T-helper 1 cell (primary cell): Measurements from ENCODE around the gene MAPK1.
"Not testable (repeated sequence)": the region's sequence is repeated elsewhere in the genome, so short reads cannot be mapped to it uniquely, and the experiment has no call there.

Experiments
- DNase-seq, 5 donors: peaks; one replicate each; pipeline ENCODE4 v3.0.0-alpha.2; 2012 to 2020

The MAPK1 gene

GRCh38 chr22:21818487-21819182 is 48.8 kb downstream of the MAPK1 start:
- DNase-seq, result no peak

DNA sequence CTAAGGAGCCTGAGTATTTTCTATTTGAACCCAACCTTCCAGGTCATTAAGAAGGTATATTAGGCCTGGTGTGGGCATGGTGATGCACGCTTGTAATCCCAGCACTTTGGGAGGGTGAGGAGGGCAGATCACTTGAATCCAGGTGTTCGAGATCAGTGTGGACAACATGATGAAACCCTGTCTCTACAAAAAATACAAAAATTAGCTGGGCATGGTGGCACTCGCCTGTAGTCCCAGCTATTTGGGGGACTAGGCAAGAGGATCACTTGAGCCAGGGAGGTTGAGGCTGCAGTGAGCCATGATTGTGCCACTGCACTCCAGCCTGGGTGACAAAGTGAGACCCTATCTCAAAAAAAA is 50.0 kb downstream of the MAPK1 start:
- DNase-seq, result not testable (repeated sequence)

DNA sequence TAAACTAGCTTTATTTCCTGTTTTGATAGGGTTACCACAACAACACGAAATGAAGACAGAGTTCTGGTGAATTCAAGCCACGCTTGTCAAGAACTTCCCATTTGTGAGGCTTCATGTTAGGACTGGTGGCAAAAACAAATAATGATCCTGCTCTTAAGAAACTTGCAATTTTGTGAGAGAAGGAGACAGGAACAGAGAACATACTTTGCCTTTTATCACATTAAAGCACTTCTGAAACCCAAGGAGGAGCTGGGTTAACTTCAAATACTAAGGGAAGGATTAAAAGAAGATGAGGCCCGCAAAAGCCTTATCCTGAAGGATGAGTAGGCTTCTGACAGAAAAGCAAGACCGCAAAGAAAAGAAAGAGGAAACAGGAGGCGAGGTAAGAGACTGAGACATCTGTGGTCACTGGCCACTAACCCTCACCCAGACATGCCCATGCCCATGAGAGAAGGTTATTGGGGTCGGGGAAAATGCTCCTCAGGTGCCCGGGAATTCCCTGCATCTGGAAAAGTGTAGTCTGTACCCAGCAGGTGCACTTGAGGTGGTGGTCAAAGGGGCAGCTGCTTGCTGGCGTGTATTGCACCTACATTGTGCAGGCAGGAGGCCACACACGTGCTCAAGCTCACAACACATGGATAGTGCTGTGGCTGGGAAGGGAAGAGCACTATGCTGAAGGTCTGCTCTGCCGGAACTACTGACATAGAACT is 50.5 kb downstream of the MAPK1 start:
- DNase-seq, result peak in 3 of 5 donors; percentile 9 to 74 (median 29)

- no peak for DNase-seq
Measured at GRCh38 chr22:21816472-21816786, 51.0 kb downstream of the MAPK1 start.

GRCh38 chr22:21815958-21816357 is 51.5 kb downstream of the MAPK1 start:
- DNase-seq, result no peak

GRCh38 chr22:21815357-21815756 is 52.1 kb downstream of the MAPK1 start:
- DNase-seq, result no peak

DNA sequence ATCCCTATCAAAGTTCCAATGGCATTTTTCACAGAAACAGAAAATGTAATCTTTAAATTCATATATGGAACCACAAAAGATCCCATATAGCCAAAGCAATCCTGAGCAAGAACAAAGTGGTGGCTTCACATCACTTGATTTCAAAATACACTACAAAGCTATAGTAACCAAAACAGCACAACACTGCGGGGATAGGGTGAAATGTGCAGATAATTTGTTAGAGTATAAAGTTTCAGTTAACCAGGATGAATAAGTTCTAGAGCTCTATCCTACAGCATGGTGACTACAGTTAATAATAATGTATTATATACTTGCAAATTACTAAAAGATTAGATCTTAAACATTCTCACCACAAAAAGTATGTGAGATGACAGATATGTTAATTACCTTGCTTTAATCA is 55.5 kb downstream of the MAPK1 start:
- no peak for DNase-seq

DNA sequence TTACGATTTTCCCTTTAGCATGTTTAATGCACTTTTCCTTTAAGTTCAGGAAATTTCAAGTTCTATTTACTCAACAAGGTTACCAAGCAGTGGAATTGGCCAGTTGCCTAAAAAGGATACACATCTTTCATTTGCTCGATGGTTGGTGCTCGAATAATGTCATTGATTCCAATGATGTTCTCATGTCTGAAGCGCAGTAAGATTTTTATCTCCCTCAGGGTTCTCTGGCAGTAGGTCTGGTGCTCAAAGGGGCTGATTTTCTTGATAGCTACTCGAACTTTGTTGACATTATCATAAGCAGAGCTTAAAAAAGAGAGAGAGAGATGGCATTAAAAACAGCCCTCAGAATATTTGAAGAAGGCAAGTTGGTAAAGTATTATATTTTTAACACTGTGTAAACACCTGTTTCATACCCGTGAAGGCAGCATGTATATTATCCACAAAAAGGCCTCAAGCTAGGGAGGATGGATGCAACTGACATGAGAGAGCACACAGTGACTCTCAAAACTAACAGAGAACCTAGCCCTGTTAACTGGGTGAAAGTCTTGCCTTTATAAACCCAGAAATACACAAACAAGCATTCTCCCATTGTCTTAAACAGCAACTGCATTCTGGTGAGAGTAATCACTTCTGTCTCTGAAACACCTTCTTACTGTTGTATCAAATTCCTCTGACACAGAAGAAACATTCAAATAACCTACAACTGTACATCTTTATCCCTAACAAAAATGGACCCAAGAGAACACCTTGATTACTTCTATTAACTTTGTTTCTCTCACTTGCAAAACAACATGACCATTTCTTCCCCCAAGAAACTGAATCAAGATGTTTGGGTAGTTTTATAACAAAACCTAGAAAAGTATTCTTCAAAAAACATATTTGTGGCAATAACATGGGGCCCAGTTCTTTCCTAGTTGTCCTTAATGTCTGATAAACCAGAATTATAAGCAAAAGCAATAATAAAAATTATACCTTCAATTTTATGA is 59.6 kb downstream of the MAPK1 start:
- no peak for DNase-seq

GRCh38 chr22:21805325-21805724 is 62.1 kb downstream of the MAPK1 start:
- not testable (repeated sequence) for DNase-seq

DNA sequence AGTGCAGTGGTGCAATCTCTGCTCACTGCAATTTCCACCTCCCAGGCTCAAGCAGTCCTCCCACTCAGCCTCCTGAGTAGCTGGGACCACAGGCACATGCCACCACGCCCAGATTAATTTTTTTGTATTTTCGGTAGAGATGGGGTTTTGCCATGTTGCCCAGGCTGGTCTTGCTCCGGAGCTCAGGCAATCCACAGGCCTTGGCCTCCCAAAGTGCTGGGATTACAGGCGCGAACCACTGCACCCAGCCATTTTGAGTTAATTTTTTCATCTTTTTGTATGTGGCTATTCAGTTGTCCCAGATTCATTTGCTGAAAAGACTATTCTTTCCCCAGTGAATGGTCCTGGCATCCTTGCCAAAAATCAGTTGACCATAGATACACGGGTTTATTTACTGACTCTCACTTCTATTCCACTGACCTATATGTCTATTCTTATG is 63.6 kb downstream of the MAPK1 start:
- DNase-seq, result no peak

- no peak for DNase-seq
Measured at GRCh38 chr22:21802673-21803072, 64.8 kb downstream of the MAPK1 start.

DNA sequence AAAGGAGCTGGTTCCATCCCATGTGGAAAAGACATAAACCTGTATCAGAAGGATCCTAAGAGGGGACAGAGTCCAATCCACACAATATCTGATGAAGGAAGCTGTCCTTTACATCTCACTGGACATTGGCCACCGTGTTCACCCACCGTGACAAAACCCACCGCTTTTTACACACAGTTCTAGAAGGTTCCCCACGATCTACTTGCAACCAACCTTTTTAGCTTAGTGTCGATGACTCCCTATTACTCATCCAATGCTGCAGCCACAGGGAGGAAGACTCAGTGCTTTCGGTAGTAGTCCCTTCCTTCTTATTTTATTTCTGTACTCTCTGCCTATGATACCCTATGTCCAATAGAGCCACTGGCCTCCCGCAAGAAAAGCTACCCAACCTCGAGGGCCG is 65.4 kb downstream of the MAPK1 start:
- DNase-seq, result no peak

GRCh38 chr22:21801304-21801644 is 66.2 kb downstream of the MAPK1 start:
- not testable (repeated sequence) for DNase-seq

DNA sequence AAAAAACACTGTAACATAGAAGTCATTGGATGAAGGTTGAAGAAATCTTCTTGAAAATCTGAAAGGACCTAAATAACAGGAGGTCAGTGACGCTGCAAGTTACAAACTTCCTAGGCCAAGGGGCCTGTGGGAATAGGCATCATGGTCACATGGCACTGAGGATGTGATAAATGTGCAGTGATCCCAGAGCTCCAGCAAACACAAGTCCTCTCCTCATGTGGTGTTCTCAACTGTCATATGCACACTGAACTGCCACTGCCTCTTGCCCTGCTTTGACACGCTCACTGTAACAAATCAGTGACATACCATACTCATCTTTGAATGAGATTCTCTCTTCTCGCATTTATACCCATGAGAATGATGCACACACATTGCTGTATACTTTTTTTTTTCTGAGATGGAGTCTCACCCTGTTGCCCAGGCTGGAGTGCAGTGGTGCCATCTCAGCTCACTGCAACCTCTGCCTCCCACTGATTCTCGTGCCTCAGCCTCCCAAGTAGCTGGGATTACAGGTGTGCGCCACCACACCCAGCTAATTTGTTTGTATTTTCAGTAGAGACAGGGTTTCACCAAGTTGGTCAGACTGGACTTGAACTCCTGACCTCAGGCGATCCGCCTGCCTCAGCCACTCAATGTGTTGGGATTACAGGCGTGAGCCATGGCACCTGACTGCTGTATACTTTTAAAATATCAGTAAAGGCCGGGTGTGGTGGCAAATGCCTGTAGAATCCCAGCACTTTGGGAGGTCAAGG is 66.7 kb downstream of the MAPK1 start:
- DNase-seq, result no peak

DNA sequence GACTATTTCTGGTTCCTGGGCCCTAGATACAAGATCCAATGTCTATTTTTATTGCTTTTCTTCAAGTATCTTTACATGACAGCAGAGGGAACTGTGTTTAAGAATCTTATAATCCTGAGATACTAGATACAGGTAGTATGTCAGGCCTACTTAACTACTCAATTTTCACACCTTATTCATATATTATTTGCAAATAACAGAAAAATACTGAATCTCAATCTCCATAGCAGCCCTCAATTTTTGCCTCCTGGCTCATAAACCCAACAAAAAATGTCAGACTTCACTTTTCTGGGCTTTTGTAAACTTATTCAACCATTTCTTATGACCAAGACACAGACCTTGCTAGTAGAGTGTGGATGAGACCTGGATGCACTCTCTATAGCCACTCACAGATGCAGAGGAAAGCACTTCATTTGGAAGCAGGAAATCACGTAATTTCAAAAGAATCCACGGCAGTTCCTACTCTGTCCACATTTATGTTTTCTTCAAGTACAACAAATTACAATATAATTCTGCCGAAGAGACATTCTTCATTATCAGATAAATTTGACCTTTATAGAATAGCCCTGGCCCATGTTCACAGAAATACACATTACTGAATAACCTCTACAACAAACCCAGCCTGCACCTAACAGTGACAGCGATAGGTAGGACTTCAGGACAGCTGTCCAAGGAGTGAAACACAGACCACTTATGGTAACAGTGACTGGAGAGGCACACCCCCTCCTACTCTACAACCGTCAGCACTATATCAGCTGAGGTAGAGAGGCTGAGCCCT is 69.8 kb downstream of the MAPK1 start:
- no peak for DNase-seq

DNA sequence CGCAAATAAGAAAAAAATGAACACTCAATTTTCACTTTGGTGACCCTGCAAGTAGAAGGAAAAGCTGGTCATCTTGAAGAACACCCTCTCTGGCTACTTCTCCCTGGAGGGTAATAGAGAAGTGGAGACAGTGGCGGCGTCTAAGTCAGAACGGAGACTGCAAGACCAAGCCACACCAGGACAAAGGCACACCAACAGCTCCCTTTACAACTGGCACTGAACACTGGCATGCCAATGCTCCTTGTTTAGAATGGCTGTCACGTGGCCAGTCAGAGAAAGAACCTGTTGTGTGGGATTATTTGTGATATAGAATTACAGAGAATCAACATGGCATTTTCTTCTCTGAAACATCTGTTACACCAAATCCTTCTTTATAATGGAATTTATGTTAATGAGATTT is 70.6 kb downstream of the MAPK1 start:
- no peak for DNase-seq

DNA sequence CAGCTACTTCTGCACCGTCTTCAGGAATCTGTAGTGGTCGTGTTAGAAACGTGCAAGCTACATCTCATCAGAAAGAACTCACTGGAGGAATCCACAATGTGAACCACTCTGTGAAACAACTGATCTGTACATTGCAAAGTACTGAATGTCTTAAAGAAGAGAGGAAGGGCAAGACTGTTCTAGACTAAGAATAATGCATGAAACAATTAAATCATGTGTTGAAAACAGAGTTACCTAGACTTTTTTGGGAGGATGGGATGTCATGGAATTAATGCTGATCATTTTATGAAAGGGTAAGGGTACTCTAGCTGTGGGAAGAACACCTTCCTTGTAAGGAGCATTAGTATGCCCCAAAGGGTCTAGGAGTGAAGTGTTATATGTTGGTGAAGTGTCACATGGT is 71.2 kb downstream of the MAPK1 start:
- DNase-seq, result no peak

- not testable (repeated sequence) for DNase-seq
Measured at GRCh38 chr22:21793716-21794115, 73.7 kb downstream of the MAPK1 start.

DNA sequence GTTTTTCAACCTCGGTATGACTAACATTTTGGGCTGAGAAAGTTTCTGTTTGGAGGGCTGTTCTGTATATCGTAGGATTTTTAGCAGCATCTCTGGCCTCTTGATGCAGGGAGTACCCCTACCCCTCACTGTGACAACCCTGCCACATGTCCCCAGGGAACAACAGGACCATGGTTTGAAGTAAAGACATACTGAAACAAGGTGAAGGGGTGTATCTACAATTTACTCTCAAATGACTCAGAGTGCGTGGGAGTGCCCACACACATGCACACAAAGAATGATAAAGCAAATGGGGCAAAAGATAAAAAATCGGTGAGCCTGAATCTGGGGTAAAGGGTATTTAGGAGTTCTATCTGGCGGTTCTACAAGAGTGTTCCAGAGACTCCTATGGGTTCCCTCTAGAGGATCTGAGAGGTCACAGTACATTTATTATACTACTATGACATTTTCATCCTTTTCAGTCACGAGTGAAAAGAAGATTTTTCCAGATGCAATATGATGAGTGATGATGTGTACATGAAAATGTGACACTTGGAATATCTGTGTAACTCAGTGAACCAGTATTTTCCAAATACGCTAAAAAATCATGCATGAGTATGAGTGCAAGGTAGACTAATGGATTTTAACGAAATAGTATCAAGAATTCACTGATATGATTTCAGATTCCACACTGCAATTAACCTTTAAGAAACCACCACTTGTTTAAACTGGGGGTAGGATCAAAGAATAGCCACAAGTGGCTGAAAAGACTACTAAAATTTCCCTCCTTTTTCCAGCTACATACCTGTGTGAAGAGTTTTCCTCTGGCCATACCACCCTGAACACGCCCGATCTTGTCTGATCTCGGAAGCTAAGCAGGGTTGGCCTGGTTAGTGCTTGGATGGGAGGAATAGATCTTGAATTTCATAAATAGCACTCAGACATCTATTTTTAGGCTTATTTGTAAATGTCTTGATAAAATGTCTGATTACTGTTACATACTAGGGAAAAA is 75.5 kb downstream of the MAPK1 start:
- DNase-seq, result peak in 1 of 5 donors; percentile 34

DNA sequence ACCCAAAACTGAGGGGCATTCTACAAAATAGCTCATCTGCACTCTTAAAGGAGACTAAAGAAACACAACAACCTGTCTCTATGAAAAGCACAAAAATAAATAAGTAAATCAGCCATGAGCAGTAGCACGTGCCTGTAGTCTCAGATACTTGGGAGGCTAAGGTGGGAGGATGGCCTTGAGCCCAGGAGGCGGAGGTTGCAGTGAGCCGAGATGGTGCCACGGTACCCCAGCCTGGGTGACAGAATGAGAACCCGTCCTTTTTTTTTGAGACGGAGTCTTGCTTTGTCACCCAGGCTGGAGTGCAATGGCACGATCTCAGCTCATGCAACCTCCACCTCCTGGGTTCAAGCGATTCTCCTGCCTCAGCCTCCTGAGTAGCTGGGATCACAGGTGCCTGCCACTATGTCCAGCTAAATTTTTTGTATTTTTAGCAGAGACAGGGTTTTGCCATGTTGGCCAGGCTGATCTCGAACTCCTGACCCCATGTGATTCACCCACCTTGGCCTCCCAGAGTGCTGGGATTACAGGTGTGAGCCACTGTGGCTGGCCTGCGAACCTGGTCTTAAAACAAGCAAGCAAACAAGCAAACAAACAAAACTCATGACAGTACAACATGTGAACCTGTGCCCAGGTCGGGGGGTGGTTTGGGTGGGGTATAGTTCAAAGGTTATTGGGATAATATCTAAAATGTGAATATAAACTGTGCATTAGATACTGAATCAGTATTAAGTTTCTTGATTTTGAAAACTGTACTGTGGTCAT is 76.4 kb downstream of the MAPK1 start:
- not testable (repeated sequence) for DNase-seq
